Stimulated activated naive CD8-positive, alpha-beta T cell treated with anti-CD3 and anti-CD28 coated beads, Interleukin-15, amount 100 ng/mL, for 72 hours (primary cell): ENCODE measurements around the gene APBA3.

Source experiments
- ATAC-seq: fragments of 150-1000 bp; cut with Tn5 transposase; 2 replicates; pipeline ENCODE4 v1.10.0; 2021; ENCODE audit warnings: mild to moderate bottlenecking, moderate library complexity
- DNase-seq, 2 donors: peaks; one replicate each; pipeline ENCODE4 v3.0.0; 2021 to 2022
- H3K27ac Mint-ChIP-seq, 2 donors: one replicate each; pipeline ENCODE4 v1.8.0; 2022; ENCODE audit warnings: mild to moderate bottlenecking in 2 of 2, mixed read lengths in 2 of 2, moderate library complexity in 2 of 2
- H3K27me3 Mint-ChIP-seq: one replicate; pipeline ENCODE4 v1.8.0; 2022; ENCODE audit warnings: mixed read lengths
- H3K4me1 Mint-ChIP-seq: one replicate; pipeline ENCODE4 v1.8.0; 2022; ENCODE audit warnings: mild to moderate bottlenecking, mixed read lengths
- H3K4me3 Mint-ChIP-seq, 2 donors: one replicate each; pipeline ENCODE4 v1.8.0; 2022; ENCODE audit warnings: mild to moderate bottlenecking in 2 of 2, mixed read lengths in 2 of 2, moderate library complexity in 1 of 2
- H3K9me3 Mint-ChIP-seq, 2 donors: one replicate each; pipeline ENCODE4 v1.8.0; 2022; ENCODE audit warnings: mixed read lengths in 2 of 2

The APBA3 gene

GRCh38 chr19:3725121-3725520 lies 36.4 kb downstream of the APBA3 start:
- Mint-ChIP-seq H3K27me3 (peaks cover 34% of the 10 kb centered on the region), H3K27ac (peak overlapping the region in 1 of 2 donors; percentile 84), H3K4me3 (no peak overlapping the region), H3K4me1 (peaks cover 31% of the 10 kb centered on the region), H3K9me3 (no peaks in the 10 kb centered on the region)
- DNase-seq = no peak
- no peak for ATAC-seq

GRCh38 chr19:3723883-3724282 lies 37.6 kb downstream of the APBA3 start:
- ATAC-seq = no peak
- no peak for DNase-seq
- peaks cover 35% of the 10 kb centered on the region for H3K4me1 Mint-ChIP-seq

DNA sequence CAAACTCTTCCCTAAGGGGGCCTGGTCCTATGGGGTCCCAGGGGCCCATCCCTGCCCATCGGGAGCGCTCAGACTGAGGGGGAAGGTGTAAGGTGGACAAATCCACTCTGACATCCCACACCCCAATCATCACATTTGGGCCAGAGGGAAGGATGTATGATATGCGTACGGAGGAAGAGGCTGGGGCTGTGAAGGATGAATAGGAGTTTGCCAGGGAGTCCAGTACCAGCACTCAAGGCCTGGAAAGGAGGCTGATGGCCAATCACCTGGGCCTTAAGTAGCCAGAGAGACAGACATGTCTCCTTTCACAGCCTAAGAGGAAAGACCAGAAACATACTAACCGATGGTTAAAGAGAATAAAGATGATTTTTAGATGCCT lies 38.4 kb downstream of the APBA3 start:
- no peak for ATAC-seq
- Mint-ChIP-seq H3K27ac (no peak overlapping the region), H3K27me3 (peaks cover 44% of the 10 kb centered on the region), H3K4me3 (no peak overlapping the region), H3K9me3 (no peaks in the 10 kb centered on the region), H3K4me1 (peaks cover 35% of the 10 kb centered on the region)
- no peak for DNase-seq

More at GRCh38 chr19:3723883-3724282, 37.6 kb downstream of the APBA3 start:
- Mint-ChIP-seq H3K27ac (no peak overlapping the region), H3K9me3 (no peaks in the 10 kb centered on the region), H3K27me3 (peaks cover 44% of the 10 kb centered on the region), H3K4me3 (no peak overlapping the region)

DNA sequence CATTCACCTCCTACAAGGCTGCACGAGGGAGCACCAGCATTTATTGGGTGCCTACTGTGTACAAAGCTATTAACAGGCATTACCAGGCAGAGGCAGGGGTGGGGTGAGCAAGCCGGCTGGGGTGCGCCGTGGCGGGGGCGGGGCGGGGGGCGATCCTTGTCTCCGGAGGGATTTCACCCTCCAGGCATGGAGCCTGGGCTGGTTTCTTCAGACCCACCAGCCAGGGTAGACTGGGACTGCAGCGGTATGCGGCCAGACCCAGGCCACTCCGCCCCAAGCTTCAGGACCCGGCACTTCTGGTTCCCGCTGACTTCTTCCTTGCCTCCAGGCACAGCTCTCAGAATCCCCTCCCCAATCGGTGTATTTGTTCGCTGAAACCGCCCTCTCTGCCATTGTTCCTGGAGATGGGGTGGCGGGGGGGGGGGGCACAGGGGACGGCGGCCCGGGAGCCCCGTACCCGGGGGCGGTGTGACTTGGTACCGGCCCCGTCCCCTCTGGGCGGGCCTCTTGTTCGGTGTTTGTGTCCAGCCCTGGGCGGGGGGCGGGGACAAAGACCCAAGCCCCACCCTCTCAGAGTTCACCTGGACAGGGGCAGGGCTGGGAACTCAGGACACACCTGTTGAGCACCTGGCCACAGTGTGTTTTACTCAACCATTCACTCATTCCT lies 38.9 kb downstream of the APBA3 start:
- DNase-seq = no peak
- Mint-ChIP-seq H3K9me3 (no peaks in the 10 kb centered on the region), H3K4me1 (peaks cover 35% of the 10 kb centered on the region), H3K27me3 (peaks cover 44% of the 10 kb centered on the region), H3K27ac (no peak overlapping the region), H3K4me3 (peak overlapping the region; percentile 60 to 79)
- ATAC-seq = no peak

GRCh38 chr19:3721887-3722442 lies 39.5 kb downstream of the APBA3 start:
- ATAC-seq = no peak
- H3K4me1 Mint-ChIP-seq = peaks cover 35% of the 10 kb centered on the region
- H3K27me3 Mint-ChIP-seq = peaks cover 44% of the 10 kb centered on the region
- no peak overlapping the region for H3K27ac Mint-ChIP-seq
- no peak for DNase-seq
- H3K9me3 Mint-ChIP-seq = no peaks in the 10 kb centered on the region
- peak overlapping the region; percentile 69 to 79 for H3K4me3 Mint-ChIP-seq

DNA sequence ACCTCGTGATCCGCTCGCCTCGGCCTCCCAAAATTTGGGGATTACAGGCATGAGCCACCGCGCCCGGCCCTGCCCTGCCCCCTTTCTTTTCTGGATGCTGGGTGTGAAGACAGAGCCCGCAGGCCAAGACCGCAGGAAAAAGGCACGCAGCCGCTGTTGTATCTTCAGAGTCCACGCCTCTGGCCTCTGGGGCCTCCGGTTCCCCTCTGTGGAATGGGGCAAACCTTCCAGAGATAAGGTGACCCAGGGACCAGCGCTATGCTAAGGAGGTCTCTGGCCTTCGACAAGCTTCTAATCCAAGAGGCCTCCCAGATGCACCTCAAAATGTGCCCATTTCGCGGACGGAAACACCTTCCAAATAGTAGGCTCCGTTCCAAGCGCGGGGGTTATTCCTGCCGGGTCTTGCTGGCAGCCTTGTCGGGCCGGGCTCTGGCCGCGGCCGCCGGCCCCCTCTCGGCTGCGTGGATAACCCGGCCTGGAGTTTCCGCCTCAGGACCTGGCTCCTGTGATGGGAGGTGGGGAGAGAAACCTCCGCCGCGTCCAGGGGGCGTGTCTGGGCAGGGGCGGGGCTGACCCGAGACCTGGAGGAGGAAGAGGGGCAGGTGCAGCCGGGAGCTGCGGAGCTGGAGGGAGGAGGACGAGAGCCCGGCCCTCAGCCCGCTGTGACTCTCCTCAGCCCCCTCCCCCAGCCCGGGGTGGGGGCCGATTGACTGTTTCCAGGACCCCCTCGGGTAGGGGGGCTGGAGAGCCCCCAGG lies 40.2 kb downstream of the APBA3 start:
- Mint-ChIP-seq H3K9me3 (no peaks in the 10 kb centered on the region), H3K4me1 (peaks cover 35% of the 10 kb centered on the region), H3K27ac (no peak overlapping the region), H3K4me3 (peak overlapping the region; percentile 69 to 79), H3K27me3 (peaks cover 44% of the 10 kb centered on the region)
- peak; percentile 88 for ATAC-seq
- peak; percentile 90 to 91 for DNase-seq

GRCh38 chr19:3720349-3720917 lies 41.1 kb downstream of the APBA3 start:
- H3K4me3 Mint-ChIP-seq = no peak overlapping the region
- peaks cover 32% of the 10 kb centered on the region for H3K4me1 Mint-ChIP-seq
- H3K27me3 Mint-ChIP-seq = peaks cover 44% of the 10 kb centered on the region
- DNase-seq (no peak), ATAC-seq (no peak)
- H3K27ac Mint-ChIP-seq = no peak overlapping the region
- no peaks in the 10 kb centered on the region for H3K9me3 Mint-ChIP-seq

DNA sequence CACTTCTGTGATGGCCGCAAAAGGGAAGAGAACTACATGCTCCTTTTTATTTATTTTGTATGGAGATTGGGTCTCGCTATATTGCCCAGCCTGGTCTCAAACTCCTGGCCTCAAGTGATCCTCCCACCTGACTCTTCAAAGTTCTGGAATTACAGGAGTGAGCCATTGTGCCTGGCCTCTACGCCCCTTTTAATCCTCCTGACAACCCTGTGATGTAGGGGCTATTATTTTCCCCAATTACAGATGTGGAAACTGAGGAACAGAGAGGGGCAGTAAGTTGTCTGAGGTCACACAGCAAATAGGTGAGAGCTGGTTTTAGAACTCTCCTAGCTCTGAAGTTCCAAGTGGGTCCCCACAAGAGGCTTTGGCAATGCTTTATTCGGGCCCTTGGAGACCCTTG lies 41.6 kb downstream of the APBA3 start:
- Mint-ChIP-seq H3K9me3 (no peaks in the 10 kb centered on the region), H3K27me3 (peaks cover 44% of the 10 kb centered on the region), H3K27ac (no peak overlapping the region), H3K4me3 (no peak overlapping the region), H3K4me1 (peaks cover 27% of the 10 kb centered on the region)
- ATAC-seq (no peak), DNase-seq (no peak)

DNA sequence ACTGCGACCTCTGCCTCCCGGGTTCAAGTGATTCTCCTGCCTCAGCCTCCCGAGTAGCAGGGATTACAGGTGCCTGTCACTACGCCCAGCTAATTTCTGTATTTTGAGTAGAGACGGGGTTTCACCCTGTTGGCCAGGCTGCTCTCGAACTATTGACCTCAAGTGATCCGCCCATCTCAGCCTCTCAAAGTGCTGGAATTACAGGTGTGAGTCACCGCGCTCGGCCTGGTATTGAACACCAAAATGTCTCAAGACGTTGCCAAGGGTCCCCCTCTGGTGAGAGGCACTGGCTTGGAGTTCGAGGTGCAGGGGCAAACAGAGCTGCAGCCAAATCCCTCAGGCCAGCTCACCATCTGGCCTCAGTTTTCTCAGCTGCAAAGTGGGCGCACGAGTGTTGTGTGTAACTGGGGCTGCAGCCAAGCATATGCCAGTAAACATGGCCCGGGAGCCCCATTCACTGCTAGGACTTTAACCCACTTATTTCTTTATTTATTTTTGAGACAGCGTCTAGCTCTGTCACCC lies 45.3 kb downstream of the APBA3 start:
- DNase-seq (no peak), ATAC-seq (no peak)
- Mint-ChIP-seq H3K27ac (no peak overlapping the region), H3K4me1 (peaks cover 15% of the 10 kb centered on the region), H3K27me3 (peaks cover 21% of the 10 kb centered on the region), H3K4me3 (no peak overlapping the region), H3K9me3 (no peaks in the 10 kb centered on the region)

DNA sequence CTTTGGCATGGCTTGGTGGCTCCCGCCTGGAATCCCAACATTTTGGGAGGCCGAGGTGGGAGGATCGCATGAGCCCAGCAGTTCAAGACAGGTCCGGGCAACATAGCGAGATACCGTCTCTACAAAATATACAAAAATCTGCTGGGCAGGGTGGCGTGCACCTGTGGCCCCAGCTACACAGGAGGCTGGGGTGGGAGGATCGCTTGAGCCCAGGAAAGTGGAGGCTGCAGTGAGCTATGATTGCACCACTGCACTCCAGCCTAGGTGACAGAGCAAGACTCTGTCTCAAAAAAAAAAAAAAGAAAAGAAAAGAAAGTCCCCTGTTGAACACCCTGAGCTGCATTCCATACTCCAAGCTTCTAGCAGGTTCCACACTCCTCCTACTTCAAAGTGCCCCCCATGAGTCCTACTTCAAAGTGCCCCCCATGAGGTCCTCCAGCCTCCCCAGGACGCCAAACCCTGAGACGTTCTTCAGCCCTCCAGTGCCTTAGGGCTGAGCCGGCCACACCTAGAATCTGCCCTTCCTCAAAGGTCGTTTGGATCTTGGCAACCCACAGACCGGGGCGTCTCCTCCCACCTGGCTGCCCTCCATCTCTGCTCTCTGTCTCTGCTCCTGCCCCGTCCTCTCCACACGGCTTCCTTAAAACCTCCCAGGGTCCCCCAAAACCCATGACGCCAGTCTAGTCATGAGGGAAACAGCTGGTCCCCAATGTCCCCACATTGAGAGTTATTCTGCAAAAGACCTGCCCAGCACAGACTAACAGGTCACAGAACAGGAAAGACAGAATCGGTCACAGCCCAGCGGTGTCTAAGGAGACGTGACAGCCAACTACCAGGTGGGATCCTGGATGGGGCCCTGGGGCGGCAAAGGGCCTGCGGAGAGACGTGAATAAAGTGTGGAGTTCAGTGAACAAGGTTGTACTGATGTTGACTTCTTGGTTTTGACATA lies 48.6 kb downstream of the APBA3 start:
- Mint-ChIP-seq H3K9me3 (no peaks in the 10 kb centered on the region), H3K4me3 (no peak overlapping the region), H3K27me3 (peaks cover 16% of the 10 kb centered on the region), H3K4me1 (peaks cover 6% of the 10 kb centered on the region), H3K27ac (no peak overlapping the region)
- DNase-seq (no peak), ATAC-seq (no peak)

DNA sequence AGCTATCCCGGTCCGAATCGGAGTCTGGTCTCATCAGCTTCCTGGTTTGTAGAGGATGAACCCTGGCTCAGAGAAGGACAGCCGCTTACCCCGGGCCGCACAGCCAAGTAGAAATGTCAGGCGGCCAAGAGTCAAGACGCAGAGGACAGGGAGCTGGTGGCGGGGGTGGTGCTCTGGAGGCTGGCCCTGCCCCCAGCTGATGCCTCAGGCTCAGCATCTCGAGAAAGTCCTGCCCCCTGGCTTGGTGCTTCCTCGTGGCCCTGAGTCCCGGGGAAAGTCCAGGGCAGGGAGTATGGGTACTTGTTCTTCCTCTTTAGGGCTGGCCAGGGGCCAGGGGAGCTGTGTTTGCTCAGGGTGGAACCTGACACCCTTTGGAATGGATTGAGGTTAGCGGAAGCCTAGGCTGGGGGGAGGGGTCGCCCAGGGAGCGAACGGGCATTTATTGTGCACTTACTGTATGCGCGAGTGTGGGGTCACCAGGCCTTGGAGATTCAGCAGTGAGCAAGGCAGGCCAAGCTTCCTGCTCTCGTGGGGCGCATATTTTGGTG lies 51.2 kb downstream of the APBA3 start:
- no peaks in the 10 kb centered on the region for H3K9me3 Mint-ChIP-seq
- peak overlapping the region in 1 of 2 donors; percentile 7 for H3K27ac Mint-ChIP-seq
- DNase-seq (no peak), ATAC-seq (no peak)
- peaks cover 11% of the 10 kb centered on the region for H3K4me1 Mint-ChIP-seq
- H3K4me3 Mint-ChIP-seq = no peak overlapping the region
- H3K27me3 Mint-ChIP-seq = peaks cover 29% of the 10 kb centered on the region

GRCh38 chr19:3708207-3708931 lies 53.1 kb downstream of the APBA3 start, which contains the start of gene TJP3:
Gene TJP3, plus strand, starts transcription at chr19:3708384. Its CDS starts 20,049 bp downstream, at chr19:3728433.
- H3K27ac Mint-ChIP-seq = no peak within 1 kb of the TSS
- DNase-seq (no peak), ATAC-seq (no peak)
- no peak within 1 kb of the TSS for H3K4me3 Mint-ChIP-seq
- no peaks in the 10 kb centered on the region for H3K9me3 Mint-ChIP-seq
- peaks cover 29% of the 10 kb centered on the region for H3K27me3 Mint-ChIP-seq
- H3K4me1 Mint-ChIP-seq = peaks cover 10% of the 10 kb centered on the region

GRCh38 chr19:3707868-3708206 lies 53.7 kb downstream of the APBA3 start:
- ATAC-seq = no peak
- Mint-ChIP-seq H3K9me3 (no peaks in the 10 kb centered on the region), H3K27ac (no peak overlapping the region), H3K27me3 (peaks cover 29% of the 10 kb centered on the region), H3K4me1 (peaks cover 5% of the 10 kb centered on the region), H3K4me3 (no peak overlapping the region)
- DNase-seq = no peak

DNA sequence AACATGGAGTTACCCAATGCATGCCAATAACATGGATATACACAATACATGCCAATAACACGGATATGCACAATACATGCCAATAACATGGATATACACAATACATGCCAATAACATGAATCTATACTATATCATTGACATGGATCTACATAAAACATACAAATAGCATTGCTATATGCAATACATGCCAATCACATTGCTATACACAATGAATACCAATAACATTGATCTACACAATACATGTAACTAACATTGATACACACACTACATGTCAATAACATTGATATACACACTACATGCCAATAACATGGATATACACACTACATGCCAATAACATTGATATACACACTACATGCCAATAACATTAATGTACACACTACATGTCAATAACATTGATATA lies 60.3 kb downstream of the APBA3 start:
- peaks cover 9% of the 10 kb centered on the region for H3K27me3 Mint-ChIP-seq

More for the DNA sequence above, 60.3 kb downstream of the APBA3 start:
- H3K27ac Mint-ChIP-seq = no peak overlapping the region
- no peak overlapping the region for H3K4me3 Mint-ChIP-seq
- H3K4me1 Mint-ChIP-seq = peaks cover 43% of the 10 kb centered on the region
- no peaks in the 10 kb centered on the region for H3K9me3 Mint-ChIP-seq
- DNase-seq (no peak), ATAC-seq (no peak)
